ENCODE results near the gene DAPK1. TPM values are rescaled to one million over a fixed set of nuclear protein-coding genes. Genes with fewer than 3 reads are reported as not detected.

DAPK1 gene
- polyA plus RNA-seq, 1 of the 3 experiments (the other 2 are of a cell fraction) = 0.61 TPM

DNA sequence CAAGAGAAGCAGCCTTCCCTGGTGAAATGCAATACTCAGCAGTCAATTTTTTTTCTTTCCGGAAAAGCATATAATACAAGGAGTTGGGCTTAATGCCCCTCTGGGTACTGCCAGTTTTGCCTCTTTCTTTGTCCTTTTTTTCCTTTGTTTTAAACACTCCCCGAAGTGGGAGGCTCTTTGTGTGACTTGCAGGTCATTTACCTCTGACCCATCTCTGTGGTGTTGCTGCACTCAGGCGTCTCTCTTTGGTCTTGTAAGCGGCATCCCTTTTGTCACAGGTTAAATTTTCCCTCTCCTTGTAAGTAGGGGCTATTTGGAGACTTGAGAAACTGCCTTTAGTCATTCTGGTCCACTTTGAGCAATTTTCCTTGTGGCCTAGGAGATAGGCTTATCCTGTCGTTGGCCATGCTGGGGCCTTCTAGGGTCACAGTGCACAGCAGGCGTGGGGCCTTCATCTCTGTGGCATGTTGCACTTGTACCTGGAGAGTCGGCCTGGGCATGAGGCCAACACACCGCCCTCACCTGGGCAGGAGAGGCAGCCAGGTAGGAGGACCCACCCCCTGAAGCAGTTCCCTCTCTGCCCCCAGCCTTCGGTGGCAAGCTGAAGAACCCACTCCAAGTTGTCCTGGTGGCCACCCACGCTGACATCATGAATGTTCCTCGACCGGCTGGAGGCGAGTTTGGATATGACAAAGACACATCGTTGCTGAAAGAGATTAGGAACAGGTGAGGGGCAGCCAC, 200.6 kb downstream of the DAPK1 start (continued):
- TF ChIP-seq FOXM1 (IDR thresholded peaks at IDR 0.05; ENCODE audit: low read depth) = no peak

DNA sequence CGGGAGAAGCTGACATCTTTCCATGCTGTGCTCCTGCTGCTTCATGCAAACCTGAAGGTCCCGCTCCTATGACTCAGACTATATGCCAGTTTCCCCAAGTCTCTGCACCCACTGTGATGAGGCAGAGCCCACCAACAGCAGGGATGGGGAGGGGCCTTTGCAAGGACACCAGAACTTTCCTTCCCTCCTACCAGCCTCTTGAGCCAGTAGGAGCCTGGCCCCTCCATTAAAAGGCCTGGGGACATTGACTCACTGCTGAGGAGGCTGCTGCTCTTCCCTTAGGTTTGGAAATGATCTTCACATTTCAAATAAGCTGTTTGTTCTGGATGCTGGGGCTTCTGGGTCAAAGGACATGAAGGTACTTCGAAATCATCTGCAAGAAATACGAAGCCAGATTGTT, 202.2 kb downstream of the DAPK1 start:
- Histone ChIP-seq H4K20me1 (ENCODE audit: insufficient read depth) (no peaks in the 10 kb centered on the region), H3K9me3 (no peaks in the 10 kb centered on the region), H3F3A (replicated peaks; ENCODE audit: insufficient read depth) (no peaks in the 10 kb centered on the region), H3K4me3 (ENCODE audit: low read depth in 2 of 2, low read length in 1 of 2) (no peak overlapping the region), H3K4me2 (no peak overlapping the region), H3K79me2 (ENCODE audit: insufficient read depth) (no peaks in the 10 kb centered on the region), H3K4me1 (ENCODE audit: control insufficient read depth in 1 of 2, insufficient read depth in 2 of 2, low read depth in 1 of 2, low read length in 1 of 2) (no peaks in the 10 kb centered on the region; a peak in 1 of 4 replicates), H2AFZ (ENCODE audit: low read depth) (no peak overlapping the region), H3K9me2 (no peaks in the 10 kb centered on the region), H3K9ac (no peak overlapping the region), H3K27me3 (ENCODE audit: insufficient read depth) (no peaks in the 10 kb centered on the region), H3K36me3 (replicated peaks in 1 of 2; ENCODE audit: control insufficient read depth in 1 of 2, insufficient read depth in 2 of 2, low read length in 1 of 2) (no peaks in the 10 kb centered on the region), H3K27ac (ENCODE audit: low read depth in 2 of 2, low read length in 1 of 2) (no peak overlapping the region)
- 89% methylated on average over 4 of the region's 4 CpGs for WGBS (ENCODE audit: low lambda C conversion rate)
- no peak for DNase-seq
- no peak for TF ChIP-seq GABPA (IDR thresholded peaks at IDR 0.05; ENCODE audit: low read depth)
- no peak for TF ChIP-seq RFX5 (IDR thresholded peaks at IDR 0.05; ENCODE audit: low read length)
- ChIA-PET POLR2A (no interaction called here), CTCF (interaction anchor here (0.7 to 1.2 kb wide), 4 partner anchors 12 to 27 kb away, joined by 3 to 4 read pairs (median 4); no protein-coding TSS in a partner anchor)

DNA sequence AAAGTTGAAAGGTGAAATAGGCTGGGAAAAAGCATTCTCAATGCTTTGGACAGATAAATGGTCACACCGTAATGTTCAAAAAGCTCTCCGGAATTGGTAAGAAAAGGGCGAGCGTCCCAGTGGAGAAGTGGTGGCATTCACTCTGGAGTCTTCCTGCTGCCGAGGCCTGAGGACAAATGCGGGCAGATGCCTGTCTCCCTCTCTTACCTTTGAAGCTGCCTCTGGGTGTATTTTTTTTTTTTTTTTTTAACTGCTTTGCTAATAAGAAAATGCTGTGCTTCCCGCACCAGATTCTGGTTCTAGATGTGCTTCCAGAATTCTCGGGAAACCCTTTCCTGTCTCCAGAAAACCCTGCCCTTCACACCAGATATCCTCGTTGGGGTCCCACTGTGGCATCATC, 203.8 kb downstream of the DAPK1 start:
- no peaks in the 10 kb centered on the region for H3F3A ChIP-seq (replicated peaks; ENCODE audit: insufficient read depth)

DNA sequence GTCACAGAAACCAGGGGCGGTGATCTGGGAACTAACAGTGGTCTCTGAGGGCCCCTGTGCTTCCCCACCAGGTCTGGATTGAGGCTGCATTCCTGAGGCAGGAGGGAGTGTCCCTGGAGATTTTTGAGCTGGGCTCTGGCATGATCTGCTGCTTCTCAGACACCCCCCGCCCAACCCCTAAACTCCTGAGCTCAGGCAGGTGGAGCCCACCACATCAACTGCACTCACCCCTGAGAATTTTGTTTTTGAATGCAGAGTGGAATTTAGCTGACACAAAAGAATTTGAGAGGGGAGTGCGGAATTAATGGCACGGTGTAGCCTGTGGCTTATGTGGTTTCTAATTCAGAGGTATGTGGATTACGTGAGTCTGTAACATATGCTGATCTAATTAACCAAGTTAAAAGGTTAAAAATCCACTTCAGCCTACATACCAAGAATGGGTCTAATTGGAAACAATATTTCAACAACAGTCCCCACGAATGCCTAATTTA, 204.3 kb downstream of the DAPK1 start:
- H2AFZ ChIP-seq (ENCODE audit: low read depth) = no peak overlapping the region
- H3F3A ChIP-seq (replicated peaks; ENCODE audit: insufficient read depth) = no peaks in the 10 kb centered on the region
- ChIA-PET CTCF (interaction anchor here (0.6 to 2.8 kb wide), 5 partner anchors 8 to 111 kb away, joined by 3 to 10 read pairs (median 4); no protein-coding TSS in a partner anchor), POLR2A (no interaction called here)
- no peaks in the 10 kb centered on the region for H3K9me3 ChIP-seq
- H3K27ac ChIP-seq (ENCODE audit: low read depth in 2 of 2, low read length in 1 of 2) = no peak overlapping the region
- no peaks in the 10 kb centered on the region for H3K27me3 ChIP-seq (ENCODE audit: insufficient read depth)
- H3K4me1 ChIP-seq (ENCODE audit: control insufficient read depth in 1 of 2, insufficient read depth in 2 of 2, low read depth in 1 of 2, low read length in 1 of 2) = no peaks in the 10 kb centered on the region; a peak in 1 of 4 replicates
- no peak overlapping the region for H3K9ac ChIP-seq
- H3K36me3 ChIP-seq (replicated peaks in 1 of 2; ENCODE audit: control insufficient read depth in 1 of 2, insufficient read depth in 2 of 2, low read length in 1 of 2) = no peaks in the 10 kb centered on the region
- TF ChIP-seq NRF1 (IDR thresholded peaks at IDR 0.05; ENCODE audit: low read depth, low read length) (no peak), ELF1 (IDR thresholded peaks at IDR 0.05) (no peak), GATA2 (CRISPR knock-in tag; IDR thresholded peaks at IDR 0.05) (no peak)
- TF ChIP-seq, protein P1, sequence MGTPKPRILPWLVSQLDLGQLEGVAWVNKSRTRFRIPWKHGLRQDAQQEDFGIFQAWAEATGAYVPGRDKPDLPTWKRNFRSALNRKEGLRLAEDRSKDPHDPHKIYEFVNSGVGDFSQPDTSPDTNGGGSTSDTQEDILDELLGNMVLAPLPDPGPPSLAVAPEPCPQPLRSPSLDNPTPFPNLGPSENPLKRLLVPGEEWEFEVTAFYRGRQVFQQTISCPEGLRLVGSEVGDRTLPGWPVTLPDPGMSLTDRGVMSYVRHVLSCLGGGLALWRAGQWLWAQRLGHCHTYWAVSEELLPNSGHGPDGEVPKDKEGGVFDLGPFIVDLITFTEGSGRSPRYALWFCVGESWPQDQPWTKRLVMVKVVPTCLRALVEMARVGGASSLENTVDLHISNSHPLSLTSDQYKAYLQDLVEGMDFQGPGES (IDR thresholded peaks at IDR 0.05; ENCODE audit: low read depth, low read length) = no peak
- no peaks in the 10 kb centered on the region for H4K20me1 ChIP-seq (ENCODE audit: insufficient read depth)
- 73% methylated on average over 6 of the region's 6 CpGs for WGBS (ENCODE audit: low lambda C conversion rate)
- no peak overlapping the region for H3K4me3 ChIP-seq (ENCODE audit: low read depth in 2 of 2, low read length in 1 of 2)
- H3K79me2 ChIP-seq (ENCODE audit: insufficient read depth) = no peaks in the 10 kb centered on the region
- no peak for DNase-seq
- no peaks in the 10 kb centered on the region for H3K9me2 ChIP-seq
- H3K4me2 ChIP-seq = no peak overlapping the region

More for the DNA sequence above, 203.8 kb downstream of the DAPK1 start:
- Histone ChIP-seq H3K9ac (no peak overlapping the region), H2AFZ (ENCODE audit: low read depth) (no peak overlapping the region), H3K9me2 (no peaks in the 10 kb centered on the region), H3K27me3 (ENCODE audit: insufficient read depth) (no peaks in the 10 kb centered on the region), H4K20me1 (ENCODE audit: insufficient read depth) (no peaks in the 10 kb centered on the region), H3K4me3 (ENCODE audit: low read depth in 2 of 2, low read length in 1 of 2) (no peak overlapping the region), H3K9me3 (no peaks in the 10 kb centered on the region), H3K4me2 (no peak overlapping the region), H3K4me1 (ENCODE audit: control insufficient read depth in 1 of 2, insufficient read depth in 2 of 2, low read depth in 1 of 2, low read length in 1 of 2) (no peaks in the 10 kb centered on the region; a peak in 1 of 4 replicates), H3K79me2 (ENCODE audit: insufficient read depth) (no peaks in the 10 kb centered on the region), H3K36me3 (replicated peaks in 1 of 2; ENCODE audit: control insufficient read depth in 1 of 2, insufficient read depth in 2 of 2, low read length in 1 of 2) (no peaks in the 10 kb centered on the region), H3K27ac (ENCODE audit: low read depth in 2 of 2, low read length in 1 of 2) (no peak overlapping the region)
- TF ChIP-seq EZH2phosphoT487 (IDR thresholded peaks at IDR 0.05; ENCODE audit: borderline replicate concordance, low read depth) (no peak), FOXJ3 (CRISPR knock-in tag; IDR thresholded peaks at IDR 0.05) (no peak), NRF1 (IDR thresholded peaks at IDR 0.05; ENCODE audit: low read depth, low read length) (no peak), YY1 (IDR thresholded peaks at IDR 0.05; ENCODE audit: low read depth) (no peak)
- ChIA-PET CTCF (interaction anchor here (1.0 to 2.8 kb wide), 4 partner anchors 8 to 111 kb away, joined by 3 to 10 read pairs (median 4); no protein-coding TSS in a partner anchor), POLR2A (no interaction called here)
- DNase-seq = no peak
- WGBS (ENCODE audit: low lambda C conversion rate) = 86% methylated on average over 9 of the region's 9 CpGs

Measured in SK-N-SH (cell line).